Suprapubic skin (tissue), 4 donors: ENCODE measurements around the gene INS.

ENCODE experiments used
- CTCF ChIP-seq, 2 donors: fragments of 200-600 bp in 1 of 2; fragments of 450-650 bp in 1 of 2; sonication (generic) in 1 of 2; IDR thresholded peaks; one replicate each; pipeline ENCODE4 v1.5.1; 2016 to 2019; ENCODE audit warnings: antibody characterized with exemption in 2 of 2, mild to moderate bottlenecking in 1 of 2, moderate library complexity in 1 of 2
- POLR2A ChIP-seq, 2 donors: fragments of 450-650 bp; IDR thresholded peaks; one replicate each; pipeline ENCODE4 v1.6.1; 2017; ENCODE audit warnings: antibody characterized with exemption in 2 of 2, mild to moderate bottlenecking in 2 of 2, moderate library complexity in 2 of 2
- POLR2AphosphoS5 ChIP-seq, 3 donors: sonication (generic); formaldehyde crosslinking; IDR thresholded peaks; one replicate each; pipeline ENCODE4 v1.6.1; 2017; ENCODE audit warnings: antibody characterized with exemption in 3 of 3

- no peak for TF ChIP-seq POLR2A (IDR thresholded peaks at IDR 0.05)
- no peak for TF ChIP-seq CTCF (IDR thresholded peaks at IDR 0.05)
- TF ChIP-seq POLR2AphosphoS5 (IDR thresholded peaks at IDR 0.05) = no peak
Measured at GRCh38 chr11:2132246-2132645, 28.8 kb downstream of the INS start.
